Fibroblast of gingiva (primary cell): ENCODE data around the gene DRAXIN.

ENCODE experiments used
- DNase-seq: peaks from one replicate; pipeline ENCODE4 v3.0.0-alpha.2; 2011; ENCODE audit warnings: low read depth

DRAXIN gene

GRCh38 chr1:11736746-11737639 lies 45.5 kb downstream of the DRAXIN start:
- peak; percentile 90 for DNase-seq

GRCh38 chr1:11738096-11738495 lies 46.6 kb downstream of the DRAXIN start:
- DNase-seq: no peak

- DNase-seq: no peak
Measured at GRCh38 chr1:11738783-11739182, 47.3 kb downstream of the DRAXIN start.

- DNase-seq: no peak
Measured at GRCh38 chr1:11740258-11741192, 49.0 kb downstream of the DRAXIN start.

- no peak for DNase-seq
Measured at GRCh38 chr1:11741482-11741881, 50.0 kb downstream of the DRAXIN start.

- peak; percentile 26 for DNase-seq
Measured at GRCh38 chr1:11741919-11742558, 50.5 kb downstream of the DRAXIN start.

GRCh38 chr1:11744287-11744686 lies 52.8 kb downstream of the DRAXIN start:
- no peak for DNase-seq

- no peak for DNase-seq
Measured at GRCh38 chr1:11746092-11746491, 54.6 kb downstream of the DRAXIN start.

- no peak for DNase-seq
Measured at GRCh38 chr1:11746795-11747487, 55.4 kb downstream of the DRAXIN start.

GRCh38 chr1:11748294-11749202 lies 57.0 kb downstream of the DRAXIN start:
- DNase-seq: no peak

- DNase-seq: no peak
Measured at GRCh38 chr1:11749203-11749689, 57.7 kb downstream of the DRAXIN start.

GRCh38 chr1:11749996-11750395 lies 58.5 kb downstream of the DRAXIN start:
- DNase-seq: no peak

GRCh38 chr1:11751087-11751486 lies 59.6 kb downstream of the DRAXIN start:
- no peak for DNase-seq

GRCh38 chr1:11752359-11753088 lies 61.0 kb downstream of the DRAXIN start:
- DNase-seq: no peak

- DNase-seq: no peak
Measured at GRCh38 chr1:11753555-11754208, 62.2 kb downstream of the DRAXIN start.

- no peak for DNase-seq
Measured at GRCh38 chr1:11757047-11757446, 65.5 kb downstream of the DRAXIN start.

GRCh38 chr1:11759791-11760190 lies 68.3 kb downstream of the DRAXIN start:
- DNase-seq: no peak

- DNase-seq: no peak
Measured at GRCh38 chr1:11761285-11761684, 69.8 kb downstream of the DRAXIN start.

GRCh38 chr1:11761988-11762406 lies 70.5 kb downstream of the DRAXIN start, which contains the start of gene C1orf167:
Gene C1orf167 (plus strand): TSS chr1:11762193. CDS start chr1:11764401, 2,208 bp downstream.
- DNase-seq: no peak
